HG02623 (cell line): ENCODE measurements around the gene ACSL1.

ENCODE experiments used
- ATAC-seq: cut with Tn5 transposase; IDR thresholded peaks from one replicate; pipeline ENCODE4 v1.9.1; 2021; ENCODE audit warnings: moderate library complexity; ENCODE audit not compliant: unreplicated experiment

Gene ACSL1

DNA sequence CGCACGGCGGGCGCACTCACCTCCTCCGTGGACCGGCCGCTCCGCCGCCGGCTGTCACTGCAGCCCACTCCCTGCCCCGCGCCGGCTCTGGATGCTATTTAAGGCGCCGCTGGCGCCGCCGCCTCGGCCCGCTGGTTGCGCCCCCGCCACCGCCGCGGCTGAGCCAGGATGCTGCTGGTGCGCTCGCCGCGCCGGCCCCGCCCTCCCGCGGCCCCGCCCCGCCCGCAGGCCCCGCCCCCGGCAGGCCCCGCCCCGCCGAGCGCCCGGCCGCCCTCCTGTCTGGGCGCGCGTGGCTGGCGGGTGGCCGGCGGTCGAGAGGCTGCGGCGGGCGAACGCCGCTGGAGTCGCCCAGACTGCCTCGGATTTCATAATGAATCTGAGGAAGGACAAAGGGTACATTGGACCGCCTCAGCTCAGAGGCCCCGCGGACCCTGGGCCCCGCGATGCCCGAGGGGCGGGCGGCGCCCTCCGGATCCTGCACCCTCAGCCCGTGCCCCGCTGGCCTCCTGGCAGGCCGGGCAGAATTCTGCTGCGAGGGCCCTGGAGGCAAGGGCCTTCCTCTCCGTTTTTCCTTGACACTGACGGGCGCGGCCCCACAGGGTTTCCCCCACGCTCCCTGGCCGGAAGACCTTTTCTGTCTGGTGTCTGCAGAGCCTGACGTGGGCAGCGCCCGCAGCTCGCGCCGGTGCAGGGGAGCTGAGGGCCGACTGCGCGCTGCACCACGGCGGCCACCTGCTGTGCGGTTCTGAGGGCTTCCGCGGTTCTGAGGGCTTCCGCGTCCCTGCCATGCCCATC lies at the start of gene ACSL1:
Gene ACSL1 (minus strand): TSS at position 73 of the 795 bp plus-strand sequence. CDS start 22,454 bp downstream, outside the sequence.
- ATAC-seq, result peak; percentile 66

GRCh38 chr4:184873054-184873453 lies 47.3 kb upstream of the ACSL1 start:
- ATAC-seq, result no peak

- no peak for ATAC-seq
These were observed 45.0 kb upstream of the ACSL1 start for GRCh38 chr4:184870718-184871117.

- no peak for ATAC-seq
These were observed 42.9 kb upstream of the ACSL1 start for GRCh38 chr4:184868623-184869022.

GRCh38 chr4:184863916-184864315 lies 38.1 kb upstream of the ACSL1 start:
- no peak for ATAC-seq

DNA sequence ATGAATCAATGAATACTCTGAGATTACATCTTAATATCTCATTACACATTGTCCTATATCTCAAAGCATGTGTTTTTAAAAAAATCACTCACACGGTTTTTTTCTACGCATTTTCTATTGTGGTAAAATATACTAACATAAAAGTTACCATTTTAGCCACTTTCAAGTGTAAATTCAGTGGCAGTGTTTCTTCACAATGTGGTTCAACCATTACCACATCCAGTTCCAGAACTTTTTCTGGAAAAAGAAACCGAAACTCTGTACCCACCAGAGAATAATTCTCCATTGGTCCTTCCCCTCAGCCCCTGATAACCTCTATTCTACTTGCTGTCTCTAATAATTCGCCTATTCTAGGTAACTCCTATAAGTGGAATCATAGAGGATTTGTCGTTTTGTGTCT lies 35.3 kb upstream of the ACSL1 start:
- ATAC-seq, result no peak

GRCh38 chr4:184860018-184860779 lies 34.4 kb upstream of the ACSL1 start:
- peak; percentile 44 for ATAC-seq

DNA sequence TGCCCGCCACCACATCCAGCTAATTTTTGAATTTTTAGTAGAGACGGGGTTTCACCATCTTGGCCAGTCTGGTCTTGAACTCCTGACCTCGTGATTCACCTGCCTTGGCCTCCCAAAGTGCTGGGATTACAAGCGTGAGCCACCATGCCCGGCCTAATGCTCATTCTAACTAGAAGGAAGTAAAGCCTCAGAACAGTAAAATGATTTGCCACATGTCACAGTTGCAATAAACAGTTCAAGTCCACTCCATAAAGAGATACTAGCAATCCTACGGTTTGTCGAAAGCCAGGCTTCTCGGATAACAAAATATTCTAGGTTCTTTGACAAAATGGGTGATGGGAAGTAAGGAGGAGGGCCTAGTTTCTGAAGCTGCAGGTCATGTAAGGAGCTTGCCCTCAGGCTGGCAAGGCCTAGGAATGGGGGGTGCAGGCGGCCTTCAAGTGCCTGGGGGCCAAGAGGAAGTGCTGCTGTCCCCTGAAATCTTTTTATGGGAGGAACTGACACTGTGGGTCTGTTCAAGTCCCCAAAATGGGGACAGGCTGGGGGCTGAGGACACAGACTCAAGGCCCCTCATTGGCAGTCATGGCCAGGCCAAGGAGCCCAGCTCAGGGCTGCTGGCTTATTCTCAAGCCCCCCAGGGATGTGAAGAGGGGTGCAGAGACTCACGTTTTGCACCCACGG lies 31.8 kb upstream of the ACSL1 start:
- no peak for ATAC-seq

GRCh38 chr4:184856277-184856609 lies 30.5 kb upstream of the ACSL1 start:
- ATAC-seq, result no peak

GRCh38 chr4:184854673-184855072 lies 28.9 kb upstream of the ACSL1 start:
- ATAC-seq, result no peak

GRCh38 chr4:184853436-184853835 lies 27.7 kb upstream of the ACSL1 start:
- ATAC-seq, result no peak

DNA sequence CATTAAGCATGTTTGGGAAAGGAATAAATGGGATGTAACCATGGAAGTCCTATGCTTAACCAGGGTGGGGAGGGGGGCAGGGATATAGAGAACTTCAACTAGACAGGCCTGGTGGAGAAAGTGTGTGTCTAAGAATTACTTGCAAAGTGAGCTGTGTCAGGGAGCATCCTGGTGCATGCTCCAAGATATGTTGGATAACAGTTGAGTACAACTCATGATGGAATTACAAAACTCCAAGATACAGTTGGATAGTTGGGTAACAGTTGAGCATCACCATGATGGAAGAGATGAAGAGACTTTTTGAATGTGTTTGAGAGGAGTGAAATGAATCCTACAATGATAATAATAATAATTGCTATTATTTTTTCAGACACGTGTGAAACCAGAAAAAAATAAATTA lies 26.1 kb upstream of the ACSL1 start:
- no peak for ATAC-seq

DNA sequence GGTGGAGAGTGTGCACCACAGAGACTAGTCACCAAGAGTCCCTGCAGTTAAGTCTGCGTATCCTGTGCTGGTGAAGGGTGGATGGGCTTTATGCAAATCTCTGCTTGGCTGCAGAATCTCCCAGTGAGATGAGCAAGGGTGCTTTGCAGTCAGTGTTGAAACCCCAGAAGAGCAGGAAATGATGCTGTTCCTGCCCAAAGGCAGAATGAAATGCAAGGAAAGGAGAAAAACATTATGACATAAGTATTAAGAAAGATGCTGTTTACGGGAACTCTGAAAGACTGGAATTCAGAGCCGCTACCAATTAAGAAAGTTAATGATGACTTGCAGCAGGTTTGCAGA lies 25.4 kb upstream of the ACSL1 start:
- ATAC-seq, result peak; percentile 67

GRCh38 chr4:184850431-184851199 lies 24.8 kb upstream of the ACSL1 start:
- peak; percentile 36 for ATAC-seq

- ATAC-seq, result no peak
These were observed 24.2 kb upstream of the ACSL1 start for GRCh38 chr4:184850018-184850417.

DNA sequence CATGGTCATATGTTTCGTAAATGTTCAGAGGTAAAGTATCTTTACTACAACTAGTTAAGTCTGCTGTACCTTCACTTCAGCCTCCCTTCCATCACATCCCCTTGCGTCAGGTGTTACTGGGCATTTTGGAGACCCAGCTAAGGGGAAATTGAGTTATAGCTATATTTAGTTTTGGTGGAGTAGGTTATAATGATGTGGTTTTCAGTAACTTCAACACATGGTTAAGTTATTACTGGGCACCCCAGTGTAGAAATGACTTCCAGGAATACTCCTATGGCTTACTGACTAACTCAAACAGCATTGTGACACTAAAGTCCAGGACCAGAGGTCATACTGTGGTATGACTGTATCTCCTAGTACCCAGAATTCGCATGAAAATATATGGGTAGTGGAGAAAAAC lies 23.4 kb upstream of the ACSL1 start:
- ATAC-seq, result peak; percentile 25

GRCh38 chr4:184848510-184848909 lies 22.7 kb upstream of the ACSL1 start:
- ATAC-seq, result peak; percentile 19

DNA sequence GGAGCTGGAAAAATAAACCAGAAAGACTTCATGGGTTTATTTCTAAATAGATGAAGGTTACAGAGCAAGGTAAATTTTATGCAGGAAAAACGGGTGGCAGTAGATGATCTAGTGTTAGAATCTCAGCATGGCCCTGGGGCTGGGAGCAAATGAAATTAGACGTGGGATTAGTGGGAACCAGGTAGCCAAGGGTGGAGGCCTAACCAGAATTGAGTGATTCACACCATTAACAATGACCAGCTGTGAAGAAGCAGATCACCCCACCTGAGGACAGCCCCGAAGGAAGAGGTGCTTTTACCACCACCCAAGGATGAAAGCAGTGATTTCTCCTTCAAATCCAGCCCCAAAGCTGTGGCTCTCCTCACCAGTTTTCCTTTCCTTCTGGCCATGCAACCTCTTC lies 20.8 kb upstream of the ACSL1 start:
- ATAC-seq, result no peak

DNA sequence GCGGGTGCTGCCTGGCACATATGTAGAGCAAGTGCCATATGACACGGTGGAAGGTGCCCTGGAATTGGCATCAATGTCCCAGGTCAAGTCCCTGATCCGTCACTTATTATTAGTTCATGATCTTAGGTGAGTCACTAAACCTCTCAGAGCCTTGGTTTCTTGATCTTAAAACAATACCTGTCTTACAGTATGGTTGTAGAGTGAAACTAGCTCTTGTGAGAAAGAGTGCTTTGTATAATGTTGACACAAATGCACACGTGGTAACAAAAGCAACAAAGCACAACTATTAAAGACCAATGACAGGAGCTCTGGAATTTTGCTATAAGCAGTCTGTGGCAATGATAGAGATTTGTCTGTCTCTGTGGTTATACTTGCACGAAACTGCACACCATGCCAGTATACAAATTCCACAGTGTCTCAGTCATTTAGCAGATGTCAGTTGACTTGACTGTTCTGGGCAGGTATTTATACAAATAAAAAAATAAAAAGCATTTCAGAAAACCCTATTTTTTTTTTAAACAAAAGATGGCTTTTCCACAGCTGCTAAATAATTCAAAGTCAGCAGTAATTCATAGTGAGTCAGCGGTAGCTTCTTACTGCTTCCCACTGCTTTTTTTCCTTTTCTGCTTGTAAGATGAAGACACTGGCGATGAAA lies 19.7 kb upstream of the ACSL1 start:
- no peak for ATAC-seq

DNA sequence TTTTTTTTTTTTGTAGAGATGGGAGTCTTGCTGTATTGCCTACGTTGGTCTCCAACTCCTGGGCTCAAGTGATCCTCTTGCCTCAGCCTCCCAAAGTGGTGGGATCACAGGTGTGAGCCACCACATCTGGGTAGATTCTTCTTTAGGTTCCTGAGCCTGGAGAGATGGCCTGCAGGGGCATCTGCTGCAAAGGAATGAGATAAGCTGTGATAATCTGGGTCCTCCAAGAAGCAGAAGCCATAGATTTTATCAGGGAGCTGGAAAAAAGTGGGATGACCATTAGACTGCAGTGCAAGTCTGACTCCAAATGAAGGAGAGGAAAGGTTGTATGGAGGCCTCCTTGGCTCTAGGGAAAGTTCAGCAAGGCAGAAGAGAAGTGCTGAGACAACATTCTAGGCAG lies 19.0 kb upstream of the ACSL1 start:
- ATAC-seq, result no peak
